Vagina (tissue), 2 donors: ENCODE data around the gene PMM1. TPM values are rescaled to one million over a fixed set of nuclear protein-coding genes. Genes with fewer than 3 reads are reported as not detected.
A peak's percentile ranks its signal among the peaks of the same experiment; 100 is the strongest.

Source experiments
- DNase-seq, 2 donors: peaks; one replicate each; pipeline ENCODE4 v3.0.0-alpha.2; 2017; ENCODE audit errors: extremely low spot score in 2 of 2
- H3K27ac ChIP-seq: fragments of 200-600 bp; sonication (generic); one replicate; pipeline ENCODE4 v1.5.1; 2019
- H3K27me3 ChIP-seq: fragments of 200-600 bp; sonication (generic); one replicate; pipeline ENCODE4 v1.5.1; 2019
- H3K36me3 ChIP-seq, 2 donors: fragments of 200-600 bp; sonication (generic); one replicate each; pipeline ENCODE4 v1.5.1; 2017 to 2019
- H3K4me1 ChIP-seq: fragments of 200-600 bp; sonication (generic); one replicate; pipeline ENCODE4 v1.5.1; 2019
- H3K4me3 ChIP-seq, 2 donors: fragments of 200-600 bp; sonication (generic); 1 replicate in 1 of 2; 2 replicates in 1 of 2; pipeline ENCODE4 v1.5.1; 2016 to 2019
- H3K9me3 ChIP-seq: fragments of 200-600 bp; sonication (generic); one replicate; pipeline ENCODE4 v1.5.1; 2019
- CTCF ChIP-seq, 3 experiments: fragments of 450-650 bp in 2 of 3; fragments of 200-600 bp in 1 of 3; sonication (generic) in 1 of 3; IDR thresholded peaks; one replicate each; pipeline ENCODE4 v1.5.1; 2017 to 2019; ENCODE audit warnings: antibody characterized with exemption in 3 of 3, mild to moderate bottlenecking in 2 of 3, moderate library complexity in 2 of 3
- POLR2A ChIP-seq, 2 donors: fragments of 450-650 bp; IDR thresholded peaks; one replicate each; pipeline ENCODE4 v1.6.1; 2017; ENCODE audit warnings: antibody characterized with exemption in 2 of 2, mild to moderate bottlenecking in 2 of 2, moderate library complexity in 2 of 2
- POLR2AphosphoS5 ChIP-seq, 2 donors: sonication (generic); formaldehyde crosslinking; IDR thresholded peaks; one replicate each; pipeline ENCODE4 v1.9.0; 2017; ENCODE audit warnings: antibody characterized with exemption in 2 of 2, mild to moderate bottlenecking in 2 of 2, low read depth in 1 of 2; ENCODE audit not compliant: insufficient read depth in 1 of 2
- intact Hi-C: fragments of 100-400 bp; cut with DNase I; formaldehyde crosslinking; loops from one replicate; pipeline ENCODE4 v1.15.1; 2023
- total RNA-seq: library from RNA; depleted of rRNA; stranded (reverse); fragments of >200 nt; gene quantifications from one replicate; pipeline ENCODE4 v1.2.3, GENCODE V29; 2016

The PMM1 gene
- total RNA-seq, 1 donor from 2014 or later: 40.8 TPM

DNA sequence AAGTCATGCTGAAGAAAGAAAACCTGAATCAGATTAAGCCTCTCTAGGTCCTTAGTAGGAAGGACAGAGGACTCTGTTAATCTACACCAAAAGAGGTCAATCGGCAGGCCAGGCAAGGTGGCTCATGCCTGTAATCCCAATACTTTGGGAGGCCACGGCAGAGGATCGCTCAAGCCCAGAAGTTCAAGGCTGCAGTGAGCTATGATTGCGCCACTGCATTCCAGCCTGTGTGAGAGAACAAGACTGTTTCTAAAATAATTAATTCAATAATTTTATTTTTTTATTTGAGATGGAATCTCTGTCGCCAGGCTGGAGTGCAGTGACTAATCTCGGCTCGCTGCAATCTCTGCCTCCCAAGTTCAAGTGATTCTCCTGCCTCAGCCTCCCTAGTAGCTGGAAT is 35.9 kb upstream of the PMM1 start:
- Histone ChIP-seq H3K4me3 (no peak overlapping the region), H3K27me3 (no peaks in the 10 kb centered on the region), H3K9me3 (no peaks in the 10 kb centered on the region), H3K36me3 (peaks cover 0 to 71% of the 10 kb centered on the region in 2 donors), H3K4me1 (peaks cover 20% of the 10 kb centered on the region), H3K27ac (no peak overlapping the region)
- DNase-seq: no peak
- TF ChIP-seq POLR2AphosphoS5 (IDR thresholded peaks at IDR 0.05; ENCODE audit: insufficient read depth in 1 of 2, low read depth in 1 of 2) (no peak), POLR2A (IDR thresholded peaks at IDR 0.05) (no peak)
- intact Hi-C loops: no loop called here

- peaks cover 39% of the 10 kb centered on the region for H3K4me1 ChIP-seq
- DNase-seq: no peak
- intact Hi-C loops: no loop called here
- peaks cover 0 to 41% of the 10 kb centered on the region in 2 donors for H3K36me3 ChIP-seq
- H3K27ac ChIP-seq: peak overlapping the region; percentile 99
- no peaks in the 10 kb centered on the region for H3K27me3 ChIP-seq
- peak overlapping the region; percentile 96 to 98 for H3K4me3 ChIP-seq
- H3K9me3 ChIP-seq: no peaks in the 10 kb centered on the region
- TF ChIP-seq CTCF (IDR thresholded peaks at IDR 0.05): no peak
- no peak for TF ChIP-seq POLR2A (IDR thresholded peaks at IDR 0.05)
- TF ChIP-seq POLR2AphosphoS5 (IDR thresholded peaks at IDR 0.05; ENCODE audit: insufficient read depth in 1 of 2, low read depth in 1 of 2): no peak
These were observed 32.2 kb upstream of the PMM1 start for GRCh38 chr22:41621911-41622179.

GRCh38 chr22:41621099-41621910 is 31.7 kb upstream of the PMM1 start, which contains the start of gene XRCC6:
Gene XRCC6 (plus strand): TSS chr22:41621295. CDS start chr22:41622005, 710 bp downstream.
- peak in 1 of 2 donors; percentile 100 for DNase-seq
- Histone ChIP-seq H3K27me3 (no peaks in the 10 kb centered on the region), H3K27ac (peak within 1 kb of the TSS; percentile 99), H3K4me3 (peak within 1 kb of the TSS; percentile 96 to 98), H3K36me3 (peaks cover 0 to 36% of the 10 kb centered on the region in 2 donors), H3K4me1 (peaks cover 34% of the 10 kb centered on the region), H3K9me3 (no peaks in the 10 kb centered on the region)
- TF ChIP-seq POLR2A (IDR thresholded peaks at IDR 0.05) (peak in 1 of 2 donors; percentile 95), CTCF (IDR thresholded peaks at IDR 0.05) (no peak), POLR2AphosphoS5 (IDR thresholded peaks at IDR 0.05; ENCODE audit: insufficient read depth in 1 of 2, low read depth in 1 of 2) (peak; percentile 93 to 99)
- intact Hi-C loops: no loop called here

DNA sequence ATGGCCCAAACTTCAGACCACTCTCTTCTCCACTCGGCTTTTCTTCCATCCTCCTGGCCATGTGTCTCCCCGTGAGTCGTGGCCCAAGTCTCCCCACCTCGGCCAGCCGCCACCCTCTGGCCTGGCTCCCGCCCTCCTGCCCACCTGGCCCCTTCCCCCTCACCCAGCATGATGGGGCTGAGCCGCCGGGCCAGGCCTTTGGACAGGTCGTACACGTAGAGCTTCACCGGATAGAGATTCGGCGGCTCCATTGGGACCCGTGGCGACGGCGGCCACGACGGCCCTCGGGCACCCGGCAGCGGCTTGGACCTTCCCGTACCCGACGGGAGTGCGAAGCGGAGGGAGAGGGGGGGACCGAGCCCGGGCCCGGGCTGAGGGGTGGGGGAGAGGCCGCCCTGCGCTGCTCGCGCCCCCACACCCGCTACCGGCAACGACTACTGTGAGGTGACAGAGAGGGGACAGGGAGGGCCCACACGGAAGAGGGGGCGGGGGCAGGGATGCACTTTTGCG is 31.0 kb upstream of the PMM1 start, which contains the start of gene DESI1:
TSS of gene DESI1 (minus strand) at position 455 of the 510 bp plus-strand sequence. CDS start at position 251, 204 bp downstream.
- intact Hi-C loops: no loop called here
- H3K4me3 ChIP-seq: peak within 1 kb of the TSS; percentile 96 to 98
- no peaks in the 10 kb centered on the region for H3K9me3 ChIP-seq
- peak; percentile 92 to 100 for DNase-seq
- H3K4me1 ChIP-seq: peaks cover 32% of the 10 kb centered on the region
- no peaks in the 10 kb centered on the region for H3K27me3 ChIP-seq
- H3K27ac ChIP-seq: peak within 1 kb of the TSS; percentile 99
- TF ChIP-seq POLR2A (IDR thresholded peaks at IDR 0.05): peak in 1 of 2 donors; percentile 69
- TF ChIP-seq CTCF (IDR thresholded peaks at IDR 0.05): no peak
- H3K36me3 ChIP-seq: peaks cover 0 to 29% of the 10 kb centered on the region in 2 donors

DNA sequence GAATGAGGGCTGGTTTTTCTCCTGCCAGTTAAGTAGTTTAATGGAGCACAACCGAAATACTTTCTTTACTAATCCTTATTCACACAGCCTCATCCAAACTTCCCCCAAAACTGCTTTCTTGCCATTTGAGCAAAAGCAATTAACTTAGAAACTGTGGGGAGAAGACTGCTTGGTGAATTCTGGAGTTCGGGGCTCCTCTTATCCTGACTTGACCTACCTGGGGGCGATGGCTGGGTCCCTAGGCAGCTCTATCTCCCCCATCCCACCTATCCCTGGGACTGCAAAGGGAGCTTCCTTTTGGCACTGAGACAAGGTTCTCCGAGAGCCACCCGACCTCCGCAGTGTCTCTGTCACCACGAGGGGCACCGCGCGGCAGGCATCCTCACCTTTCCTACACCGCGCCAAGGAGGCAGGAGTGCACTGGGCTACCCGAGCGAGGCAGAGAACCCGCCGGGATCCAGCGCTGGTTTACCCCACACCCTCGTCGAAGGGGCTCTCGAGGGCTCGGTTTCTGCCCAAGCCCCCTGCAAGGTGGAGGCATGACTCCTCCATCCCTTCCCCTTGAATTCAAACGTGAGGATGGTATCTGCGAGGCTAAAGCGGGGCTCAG is 30.4 kb upstream of the PMM1 start:
- Histone ChIP-seq H3K27ac (peak overlapping the region; percentile 99), H3K27me3 (no peaks in the 10 kb centered on the region), H3K4me3 (peak overlapping the region; percentile 96 to 98), H3K4me1 (peaks cover 32% of the 10 kb centered on the region), H3K36me3 (peaks cover 0 to 24% of the 10 kb centered on the region in 2 donors), H3K9me3 (no peaks in the 10 kb centered on the region)
- DNase-seq: peak in 1 of 2 donors; percentile 89
- TF ChIP-seq POLR2A (IDR thresholded peaks at IDR 0.05) (no peak), CTCF (IDR thresholded peaks at IDR 0.05) (no peak), POLR2AphosphoS5 (IDR thresholded peaks at IDR 0.05; ENCODE audit: insufficient read depth in 1 of 2, low read depth in 1 of 2) (no peak)
- intact Hi-C loops: no loop called here
